ENCODE measurements around the gene LEFTY1. TPM values are rescaled to one million over a fixed set of nuclear protein-coding genes. Genes with fewer than 3 reads are reported as not detected.

The LEFTY1 gene
- total RNA-seq, 2 experiments from 2014 or later, result 0.09 to 1.0 TPM

DNA sequence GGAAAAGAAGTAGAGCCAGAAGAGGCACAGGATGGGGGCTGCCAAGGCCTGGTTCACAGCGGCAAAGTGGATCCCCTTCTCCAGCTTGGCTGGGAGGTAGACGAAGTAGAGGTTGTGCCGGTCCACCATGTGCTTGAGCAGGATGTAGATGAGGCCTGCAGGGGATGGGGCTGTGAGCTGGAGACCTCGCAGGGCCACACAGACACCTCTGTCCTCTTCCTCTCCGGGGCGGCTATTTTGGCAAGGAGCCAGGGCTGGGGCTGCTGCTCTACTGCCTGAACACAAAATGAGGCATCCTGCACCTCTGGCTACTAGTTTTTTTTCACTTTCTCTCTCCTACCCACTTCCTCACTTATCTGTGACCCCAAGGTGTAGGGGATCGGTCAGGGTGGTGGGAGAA, 39.0 kb downstream of the LEFTY1 start:
- Histone ChIP-seq H3K4me1 (ENCODE audit: insufficient read depth, low read length, poor library complexity, severe bottlenecking) (peaks cover 64% of the 10 kb centered on the region), H3K9me3 (ENCODE audit: low read length) (peaks cover 9% of the 10 kb centered on the region; the same call in 1 of the 2 replicates), H3K4me3 (ENCODE audit: low read depth, low read length, poor library complexity, severe bottlenecking) (no peak overlapping the region), H3K27ac (ENCODE audit: low read depth, low read length, poor library complexity, severe bottlenecking) (peak overlapping the region; percentile 97), H3K4me2 (ENCODE audit: low read length) (peak overlapping the region; percentile 88; the same call in 1 of the 2 replicates), H3K9me2 (ENCODE audit: insufficient read depth, low read length) (no peaks in the 10 kb centered on the region), H3K79me2 (ENCODE audit: insufficient read depth, low read depth, low read length) (no peaks in the 10 kb centered on the region), H2AFZ (ENCODE audit: low read length) (no peak overlapping the region), H4K20me1 (ENCODE audit: insufficient read depth, low read length) (no peaks in the 10 kb centered on the region), H3K36me3 (ENCODE audit: insufficient read depth, low read length) (peaks cover 45% of the 10 kb centered on the region)
- intact Hi-C loops (cut with micrococcal nuclease; ENCODE audit: unreplicated experiment), result loop anchor here (2.0 to 5.0 kb wide), 5 partner anchors 31 to 371 kb away; partner anchors contain the start of gene ENAH
- CTCF ChIA-PET (ENCODE audit: unreplicated experiment), result no interaction called here
- BruUV-seq (replicated peaks), result no TSS peak
- DNase-seq (ENCODE audit: low spot score), result peak; percentile 36
- TF ChIP-seq EZH2phosphoT487 (IDR thresholded peaks at IDR 0.05; ENCODE audit: borderline replicate concordance, low read depth, low read length), result no peak
- TF ChIP-seq, protein P1, sequence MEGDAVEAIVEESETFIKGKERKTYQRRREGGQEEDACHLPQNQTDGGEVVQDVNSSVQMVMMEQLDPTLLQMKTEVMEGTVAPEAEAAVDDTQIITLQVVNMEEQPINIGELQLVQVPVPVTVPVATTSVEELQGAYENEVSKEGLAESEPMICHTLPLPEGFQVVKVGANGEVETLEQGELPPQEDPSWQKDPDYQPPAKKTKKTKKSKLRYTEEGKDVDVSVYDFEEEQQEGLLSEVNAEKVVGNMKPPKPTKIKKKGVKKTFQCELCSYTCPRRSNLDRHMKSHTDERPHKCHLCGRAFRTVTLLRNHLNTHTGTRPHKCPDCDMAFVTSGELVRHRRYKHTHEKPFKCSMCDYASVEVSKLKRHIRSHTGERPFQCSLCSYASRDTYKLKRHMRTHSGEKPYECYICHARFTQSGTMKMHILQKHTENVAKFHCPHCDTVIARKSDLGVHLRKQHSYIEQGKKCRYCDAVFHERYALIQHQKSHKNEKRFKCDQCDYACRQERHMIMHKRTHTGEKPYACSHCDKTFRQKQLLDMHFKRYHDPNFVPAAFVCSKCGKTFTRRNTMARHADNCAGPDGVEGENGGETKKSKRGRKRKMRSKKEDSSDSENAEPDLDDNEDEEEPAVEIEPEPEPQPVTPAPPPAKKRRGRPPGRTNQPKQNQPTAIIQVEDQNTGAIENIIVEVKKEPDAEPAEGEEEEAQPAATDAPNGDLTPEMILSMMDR (conservative IDR thresholded peaks at IDR 0.05; ENCODE audit: low read length), result no peak
- POLR2A ChIA-PET, result no interaction called here

DNA sequence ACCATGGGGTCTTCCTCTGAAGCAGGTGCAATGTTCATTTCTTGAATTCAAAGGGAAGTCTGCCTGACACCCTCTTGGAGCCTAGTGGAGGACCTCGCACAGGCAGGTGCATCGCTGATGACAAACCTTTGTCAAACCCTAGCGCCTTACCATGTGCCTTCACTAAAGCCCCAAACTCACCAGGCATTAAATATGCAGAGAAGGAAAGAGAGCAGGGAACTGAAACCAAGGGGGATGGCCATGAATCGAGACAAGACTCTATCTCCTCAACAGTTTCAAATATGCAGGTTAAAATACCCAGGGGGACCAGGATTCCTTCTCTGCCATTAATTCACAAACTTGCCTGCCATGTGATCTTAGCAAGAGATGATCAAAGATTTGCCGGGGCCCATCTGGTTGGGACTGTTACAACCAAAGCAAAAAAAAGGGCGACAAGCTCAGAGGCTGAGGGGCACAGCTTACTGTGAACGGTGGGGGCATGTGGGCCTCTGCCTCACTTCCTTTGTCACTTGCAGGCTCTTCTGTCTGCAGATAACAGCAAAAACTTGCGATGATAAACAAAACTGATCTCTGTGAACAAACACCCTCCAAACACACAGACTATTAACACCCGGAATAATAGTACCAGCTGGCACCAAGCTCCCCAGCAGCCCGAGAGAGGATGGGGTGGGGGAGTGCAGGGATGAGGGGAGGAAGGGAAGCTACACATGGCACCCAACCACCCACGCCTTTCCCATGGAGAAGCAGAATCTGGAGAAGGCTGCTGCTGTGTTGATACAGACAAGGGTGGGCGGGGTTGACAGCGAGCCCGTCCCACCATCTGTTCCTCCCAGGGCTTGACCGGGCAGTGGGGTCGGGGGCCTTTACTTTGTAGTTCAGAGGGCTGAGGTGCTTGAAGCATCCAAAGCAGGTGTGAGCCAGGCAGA, 40.7 kb downstream of the LEFTY1 start:
- no peaks in the 10 kb centered on the region for H3K9me2 ChIP-seq (ENCODE audit: insufficient read depth, low read length)
- H3K36me3 ChIP-seq (ENCODE audit: insufficient read depth, low read length), result peaks cover 39% of the 10 kb centered on the region
- BruUV-seq (replicated peaks), result no TSS peak
- ChIA-PET CTCF (ENCODE audit: unreplicated experiment) (interaction anchor here (1.2 kb wide), 2 partner anchors 9 to 370 kb away, joined by 3 to 4 read pairs; no protein-coding TSS in a partner anchor), POLR2A (interaction anchor here (0.8 to 1.8 kb wide), 5 partner anchors 62 to 99 kb away, joined by 3 to 4 read pairs (median 3); partner anchors contain the start of genes LEFTY2 and SRP9)
- peaks cover 64% of the 10 kb centered on the region for H3K4me1 ChIP-seq (ENCODE audit: insufficient read depth, low read length, poor library complexity, severe bottlenecking)
- peak overlapping the region; percentile 52 for H3K4me3 ChIP-seq (ENCODE audit: low read depth, low read length, poor library complexity, severe bottlenecking)
- peak overlapping the region; percentile 97 for H3K27ac ChIP-seq (ENCODE audit: low read depth, low read length, poor library complexity, severe bottlenecking)
- no peaks in the 10 kb centered on the region for H4K20me1 ChIP-seq (ENCODE audit: insufficient read depth, low read length)
- DNase-seq (ENCODE audit: low spot score), result peak; percentile 93
- H2AFZ ChIP-seq (ENCODE audit: low read length), result peak overlapping the region; percentile 63
- intact Hi-C loops (cut with micrococcal nuclease; ENCODE audit: unreplicated experiment), result loop anchor here (1.0 to 5.0 kb wide), 7 partner anchors 33 to 369 kb away; partner anchors contain the start of genes ENAH, PYCR2 and SRP9
- H3K9me3 ChIP-seq (ENCODE audit: low read length), result peaks cover 9% of the 10 kb centered on the region; the same call in 1 of the 2 replicates
- TF ChIP-seq, protein P1 (conservative IDR thresholded peaks at IDR 0.05; ENCODE audit: low read length), result 0 out of 2 replicates have a peak, but pooled peaks have one; percentile 15
- no peak for TF ChIP-seq EZH2phosphoT487 (IDR thresholded peaks at IDR 0.05; ENCODE audit: borderline replicate concordance, low read depth, low read length)
- H3K4me2 ChIP-seq (ENCODE audit: low read length), result peak overlapping the region; percentile 88
- H3K79me2 ChIP-seq (ENCODE audit: insufficient read depth, low read depth, low read length), result no peaks in the 10 kb centered on the region

Data from OCI-LY7 (cell line).